GM12892 (cell line): ENCODE results near the gene MAPK8IP1.

Source experiments
- POLR2A ChIP-seq: IDR thresholded peaks from 2 replicates; pipeline ENCODE4 v1.6.1; 2011; ENCODE audit warnings: low read depth, low read length, control low read depth
- POLR2AphosphoS5 ChIP-seq: IDR thresholded peaks from 2 replicates; pipeline ENCODE4 v1.6.1; 2011; ENCODE audit warnings: low read depth, low read length, control low read depth
- TAF1 ChIP-seq: IDR thresholded peaks from 2 replicates; pipeline ENCODE4 v1.6.1; 2011; ENCODE audit warnings: low read depth, mild to moderate bottlenecking, control low read depth, low read length, borderline replicate concordance

DNA sequence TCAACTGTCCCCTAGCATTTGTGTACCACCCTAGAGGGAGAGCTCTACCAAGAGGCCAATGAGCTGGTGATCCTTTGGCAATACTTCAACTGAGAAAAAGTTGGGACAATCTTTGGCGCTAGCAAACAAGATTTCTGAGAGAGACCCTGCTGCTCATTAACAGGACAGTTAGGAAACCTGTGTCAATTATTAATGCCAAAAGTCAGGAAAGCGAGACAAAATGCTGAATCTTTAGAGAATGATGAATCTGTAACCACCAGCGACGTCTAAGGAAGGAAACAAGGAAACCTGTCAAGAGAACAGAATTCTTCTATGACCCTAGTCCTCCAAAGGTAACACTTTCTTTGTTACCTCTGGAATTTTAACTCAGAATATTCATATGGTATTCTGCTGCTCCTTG, 56.9 kb downstream of the MAPK8IP1 start:
- TF ChIP-seq TAF1 (no peak), POLR2AphosphoS5 (no peak), POLR2A (no peak)
